Activated CD8-positive, alpha-beta memory T cell treated with anti-CD3 and anti-CD28 coated beads for 4 hours (primary cell): ENCODE data around the gene TFF2.

Experiments
- DNase-seq, 2 donors: peaks; one replicate each; pipeline ENCODE4 v3.0.0-alpha.2; 2020; ENCODE audit warnings: low read depth in 2 of 2

TFF2 gene

DNA sequence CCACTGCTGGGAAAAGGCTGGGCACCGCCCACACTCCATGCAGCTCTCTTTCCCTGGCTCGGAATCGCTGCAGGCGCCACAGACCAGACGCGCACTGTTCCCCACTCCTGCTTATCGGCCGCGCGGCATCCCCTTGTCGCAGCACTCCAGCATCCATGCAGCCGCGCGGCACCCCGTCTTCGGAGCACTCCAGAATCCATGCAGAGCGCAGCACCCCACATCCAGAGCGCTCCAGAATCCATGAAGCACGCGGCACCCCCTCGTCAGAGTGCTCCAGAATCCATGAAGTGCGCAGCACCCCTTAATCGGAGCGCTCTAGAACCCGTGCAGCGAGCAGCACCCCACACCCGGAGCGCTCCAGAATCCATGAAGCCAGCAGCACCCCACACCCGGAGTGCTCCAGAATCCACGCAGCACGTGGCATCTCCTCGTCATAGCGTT is 45.1 kb downstream of the TFF2 start:
- no peak for DNase-seq

DNA sequence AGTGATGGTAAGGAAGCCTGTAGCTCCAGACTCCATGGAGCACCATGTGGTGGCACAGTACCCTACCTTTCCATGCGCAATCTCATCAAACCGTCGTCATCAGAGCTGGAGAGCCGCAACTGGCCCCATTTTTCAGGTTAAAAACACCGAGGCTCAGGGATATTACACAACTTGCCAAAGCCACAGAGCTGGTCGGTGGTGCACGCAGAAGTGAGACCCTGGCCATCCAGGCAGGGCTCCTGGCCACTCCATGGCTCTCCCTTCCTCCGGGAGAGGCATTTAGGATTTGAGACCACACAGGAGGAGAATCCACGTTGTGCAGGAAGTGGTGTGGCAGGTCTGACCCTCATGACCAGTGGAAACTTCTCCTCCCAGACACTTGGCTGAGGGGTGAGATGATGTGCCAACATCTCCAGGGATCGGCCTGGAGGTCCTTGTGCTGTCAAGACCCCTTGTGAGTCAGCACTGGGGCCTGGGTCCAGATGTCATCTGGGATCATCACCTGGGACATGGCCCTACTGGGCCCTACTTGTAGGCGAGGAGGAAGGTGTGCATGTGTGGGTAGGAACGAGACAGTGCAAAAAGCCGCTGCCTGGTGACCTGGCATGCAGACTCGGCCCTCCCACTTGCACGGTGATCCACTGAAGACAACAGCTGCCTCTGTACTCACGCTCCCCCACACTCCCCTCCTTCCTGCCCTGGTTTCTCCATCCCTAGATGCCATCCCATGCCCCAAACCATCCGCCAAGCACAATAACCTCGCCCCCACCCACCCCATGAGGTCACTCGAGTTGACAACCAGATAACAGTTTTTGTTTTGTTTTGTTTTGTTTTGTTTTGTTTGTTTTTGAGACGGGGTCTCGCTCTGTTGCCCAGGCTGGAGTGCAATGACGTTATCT is 46.0 kb downstream of the TFF2 start:
- DNase-seq = no peak

DNA sequence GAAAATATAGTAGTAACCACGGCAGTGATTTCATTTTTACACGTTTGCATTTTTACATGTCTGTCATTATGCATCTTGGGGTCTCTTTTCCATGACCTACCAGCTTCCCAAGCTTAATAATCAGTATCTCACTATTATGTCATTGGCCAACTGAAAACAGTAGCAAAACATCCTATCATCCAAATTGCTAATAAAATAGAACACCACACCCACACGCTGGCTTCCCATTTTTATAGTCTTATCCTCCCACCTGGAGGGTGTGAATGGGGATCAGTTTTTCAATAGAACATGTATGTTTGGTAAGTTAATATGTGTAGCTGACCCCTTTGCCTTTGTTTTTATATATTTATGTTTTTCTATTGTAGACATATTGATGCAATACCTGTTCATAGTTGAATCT is 47.4 kb downstream of the TFF2 start:
- no peak for DNase-seq

DNA sequence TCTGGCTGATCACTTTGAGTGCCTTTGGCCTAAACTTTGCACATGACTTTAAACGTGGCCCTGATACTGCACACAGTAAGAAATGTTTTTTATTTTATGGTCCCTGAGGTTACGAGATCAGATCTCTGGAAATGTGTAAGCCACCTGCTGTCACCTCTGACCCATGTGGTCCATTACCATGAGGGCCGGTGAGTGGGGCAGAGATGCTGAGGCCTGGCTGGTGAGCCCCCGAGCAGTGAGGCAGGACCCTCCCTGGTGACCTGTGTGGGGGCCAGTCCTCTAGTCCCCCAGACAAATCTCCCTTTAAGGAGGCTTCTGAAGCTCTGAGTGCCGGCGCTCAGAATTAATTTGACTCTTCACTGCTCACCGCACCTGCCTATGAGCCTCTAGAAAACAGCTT is 48.0 kb downstream of the TFF2 start:
- no peak for DNase-seq

DNA sequence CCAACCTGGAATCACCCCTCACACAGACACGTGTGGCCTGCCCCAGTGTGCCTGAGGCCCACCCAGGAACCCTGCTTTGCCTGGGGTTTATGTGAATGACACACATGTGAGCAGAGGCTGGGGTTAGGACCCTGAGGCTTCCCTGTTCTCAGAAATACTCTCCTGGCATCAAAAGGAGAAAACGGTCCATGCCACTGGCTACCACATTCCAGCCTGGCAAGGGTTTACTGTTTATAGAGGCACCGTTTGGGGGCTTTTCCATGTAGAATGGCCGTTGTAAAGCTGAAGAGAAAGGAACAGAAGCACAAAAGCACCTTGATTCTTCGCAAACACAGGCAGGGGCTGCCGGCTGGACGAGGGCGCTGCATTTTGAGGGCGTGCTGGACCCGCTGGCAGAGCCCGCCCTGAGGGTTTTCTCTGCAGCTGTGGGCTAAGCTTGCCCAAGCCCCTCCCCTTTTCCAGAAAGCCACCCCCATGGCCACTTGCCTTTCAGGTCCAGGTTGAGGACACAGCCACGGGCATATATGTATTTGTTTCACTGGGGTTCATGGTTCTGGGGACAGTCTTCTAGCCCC is 48.6 kb downstream of the TFF2 start:
- DNase-seq = no peak

- no peak for DNase-seq
These were observed 49.3 kb downstream of the TFF2 start for GRCh38 chr21:42301371-42302075.

GRCh38 chr21:42300956-42301355 is 49.8 kb downstream of the TFF2 start:
- no peak for DNase-seq

DNA sequence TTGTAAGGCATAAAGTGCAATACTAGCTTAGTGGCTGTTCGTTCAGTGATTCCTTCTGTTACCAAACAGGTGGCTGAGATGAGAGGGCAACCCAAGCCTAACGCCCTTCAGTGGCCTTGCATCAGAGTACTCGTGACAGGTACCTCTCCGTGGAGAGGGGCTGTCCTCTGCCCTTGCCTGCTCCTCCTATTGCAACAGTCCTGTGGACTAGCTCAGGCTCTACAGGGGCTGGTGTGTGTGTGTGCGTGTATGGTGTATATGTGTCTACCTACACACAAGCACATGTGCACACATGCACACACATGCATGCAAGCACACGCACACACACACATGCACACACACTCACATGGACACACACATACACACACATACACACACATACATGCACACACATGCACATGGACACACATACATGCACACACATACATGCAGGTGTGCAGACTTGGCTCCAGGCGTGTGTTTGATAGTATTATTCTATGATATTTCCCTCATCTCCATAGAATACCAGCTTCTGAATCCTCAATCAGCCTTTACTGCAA is 50.7 kb downstream of the TFF2 start:
- no peak for DNase-seq

GRCh38 chr21:42299324-42300044 is 51.3 kb downstream of the TFF2 start:
- DNase-seq = no peak

DNA sequence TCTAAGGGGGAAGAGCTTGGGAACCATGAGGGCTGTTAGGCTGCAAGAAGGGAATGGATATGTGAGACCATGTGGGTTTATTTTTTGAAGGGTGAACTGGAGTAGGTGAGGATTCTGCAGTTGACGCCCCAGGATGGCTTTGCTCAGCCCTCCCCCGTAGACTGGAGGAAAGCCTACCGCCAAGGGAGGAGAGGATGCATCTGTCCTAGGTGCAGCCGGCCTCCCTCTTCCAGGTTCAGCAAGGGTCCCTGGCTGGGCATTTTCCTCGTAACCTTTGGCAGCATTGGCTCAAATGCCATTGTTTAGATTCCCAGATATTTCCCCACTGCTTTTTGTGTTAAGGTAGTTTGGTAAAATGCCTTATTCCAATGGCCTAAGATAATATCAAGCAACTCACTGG is 52.1 kb downstream of the TFF2 start:
- DNase-seq = no peak

GRCh38 chr21:42298237-42298636 is 52.6 kb downstream of the TFF2 start:
- no peak for DNase-seq

- no peak for DNase-seq
These were observed 53.4 kb downstream of the TFF2 start for GRCh38 chr21:42297377-42297776.

- no peak for DNase-seq
These were observed 54.3 kb downstream of the TFF2 start for GRCh38 chr21:42296501-42296900.
